H1 (cell line): ENCODE measurements around the gene MAP4K5. TPM values are rescaled to one million over a fixed set of nuclear protein-coding genes. Genes with fewer than 3 reads are reported as not detected.

Source experiments
- ATF2 ChIP-seq: IDR thresholded peaks from 2 replicates; pipeline ENCODE4 v1.6.1; 2012; ENCODE audit warnings: low read length, inconsistent platforms
- BRCA1 ChIP-seq: IDR thresholded peaks from 2 replicates; pipeline ENCODE4 v1.6.1; 2012; ENCODE audit warnings: low read depth, low read length, improper control_type of control experiment
- GTF2F1 ChIP-seq: IDR thresholded peaks from 2 replicates; pipeline ENCODE4 v1.6.1; 2012; ENCODE audit warnings: low read depth, low read length, improper control_type of control experiment, borderline replicate concordance
- polyA plus RNA-seq, 7 experiments: library from polyadenylated mRNA; depleted of rRNA in 3 of 7; stranded (reverse) in 5 of 7; unstranded in 2 of 7; fragments of >200 nt in 5 of 7; fragments of 200-250 nt in 2 of 7; gene quantifications; 1 replicate in 5 of 7; 2 replicates in 1 of 7; 4 replicates in 1 of 7; pipeline versions ENCODE4 v1.2.1 to v1.2.3, GENCODE V29; 2011 to 2013; ENCODE audit warnings: missing spikeins in 2 of 7, mixed read lengths in 2 of 7
- total RNA-seq: library from RNA; stranded (reverse); fragmentation: NEBNext Ultra II Directional; extraction: Animal tissue kit (Norgen Biotek cat#: 25700); gene quantifications from 2 replicates; pipeline ENCODE4 v1.2.1, GENCODE V29; 2021

MAP4K5 gene
- total and polyA plus RNA-seq, 2 of the 8 experiments (the other 6 are each of a cell fraction or from before 2014, with no cell fraction given), result 7.6 to 34.5 TPM

- TF ChIP-seq BRCA1, result no peak
- TF ChIP-seq ATF2, result no peak
- no peak for TF ChIP-seq GTF2F1
Measured at GRCh38 chr14:50373959-50374358, 158.4 kb downstream of the MAP4K5 start (continued).
